PC-9 (cell line): ENCODE data around the gene MPC2.

Experiments used
- EZH2 ChIP-seq: fragments of 200-600 bp; sonication (generic); IDR thresholded peaks from 2 replicates; pipeline ENCODE4 v1.8.0; 2017; ENCODE audit warnings: antibody characterized with exemption, low read depth
- TF ChIP-seq, protein P1 (sequence below): fragments of 200-600 bp; sonication (generic); conservative IDR thresholded peaks from 2 replicates; pipeline ENCODE4 v1.6.1; 2017; ENCODE audit warnings: mixed run types, antibody characterized with exemption, mild to moderate bottlenecking, moderate library complexity

GRCh38 chr1:167981933-167982332 lies 45.1 kb upstream of the MPC2 start:
- TF ChIP-seq, protein P1, sequence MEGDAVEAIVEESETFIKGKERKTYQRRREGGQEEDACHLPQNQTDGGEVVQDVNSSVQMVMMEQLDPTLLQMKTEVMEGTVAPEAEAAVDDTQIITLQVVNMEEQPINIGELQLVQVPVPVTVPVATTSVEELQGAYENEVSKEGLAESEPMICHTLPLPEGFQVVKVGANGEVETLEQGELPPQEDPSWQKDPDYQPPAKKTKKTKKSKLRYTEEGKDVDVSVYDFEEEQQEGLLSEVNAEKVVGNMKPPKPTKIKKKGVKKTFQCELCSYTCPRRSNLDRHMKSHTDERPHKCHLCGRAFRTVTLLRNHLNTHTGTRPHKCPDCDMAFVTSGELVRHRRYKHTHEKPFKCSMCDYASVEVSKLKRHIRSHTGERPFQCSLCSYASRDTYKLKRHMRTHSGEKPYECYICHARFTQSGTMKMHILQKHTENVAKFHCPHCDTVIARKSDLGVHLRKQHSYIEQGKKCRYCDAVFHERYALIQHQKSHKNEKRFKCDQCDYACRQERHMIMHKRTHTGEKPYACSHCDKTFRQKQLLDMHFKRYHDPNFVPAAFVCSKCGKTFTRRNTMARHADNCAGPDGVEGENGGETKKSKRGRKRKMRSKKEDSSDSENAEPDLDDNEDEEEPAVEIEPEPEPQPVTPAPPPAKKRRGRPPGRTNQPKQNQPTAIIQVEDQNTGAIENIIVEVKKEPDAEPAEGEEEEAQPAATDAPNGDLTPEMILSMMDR, result no peak
- no peak for TF ChIP-seq EZH2
